Activated CD4-positive, alpha-beta T cell treated with anti-CD3 and anti-CD28 coated beads for 1 hour (primary cell): ENCODE measurements around the gene SGCA.

Source experiments
- DNase-seq: peaks from one replicate; pipeline ENCODE4 v3.0.0-alpha.2; 2020

The SGCA gene

GRCh38 chr17:50168319-50168718 lies 2.5 kb downstream of the SGCA start:
- no peak for DNase-seq

GRCh38 chr17:50169121-50169764 lies 3.4 kb downstream of the SGCA start:
- peak; percentile 28 for DNase-seq

- no peak for DNase-seq
Measured at GRCh38 chr17:50169881-50170459, 4.2 kb downstream of the SGCA start.

GRCh38 chr17:50170662-50171370 lies 5.0 kb downstream of the SGCA start:
- DNase-seq = no peak

- DNase-seq = no peak
Measured at GRCh38 chr17:50171371-50172071, 5.7 kb downstream of the SGCA start.

- no peak for DNase-seq
Measured at GRCh38 chr17:50172130-50172529, 6.3 kb downstream of the SGCA start.

GRCh38 chr17:50172936-50173334 lies 7.1 kb downstream of the SGCA start:
- no peak for DNase-seq

GRCh38 chr17:50173335-50173941 lies 7.6 kb downstream of the SGCA start:
- DNase-seq = no peak

GRCh38 chr17:50174444-50174843 lies 8.6 kb downstream of the SGCA start:
- no peak for DNase-seq

- DNase-seq = no peak
Measured at GRCh38 chr17:50175035-50175807, 9.4 kb downstream of the SGCA start.

- DNase-seq = no peak
Measured at GRCh38 chr17:50176559-50177357, 11.0 kb downstream of the SGCA start.

GRCh38 chr17:50177476-50177875 lies 11.7 kb downstream of the SGCA start:
- DNase-seq = no peak

- peak; percentile 28 for DNase-seq
Measured at GRCh38 chr17:50177983-50178834, 12.4 kb downstream of the SGCA start.

GRCh38 chr17:50180111-50180510 lies 14.3 kb downstream of the SGCA start:
- DNase-seq = no peak

- DNase-seq = no peak
Measured at GRCh38 chr17:50180620-50181019, 14.8 kb downstream of the SGCA start.

- DNase-seq = no peak
Measured at GRCh38 chr17:50181144-50181543, 15.3 kb downstream of the SGCA start.

- DNase-seq = no peak
Measured at GRCh38 chr17:50181591-50182560, 16.1 kb downstream of the SGCA start.

- DNase-seq = no peak
Measured at GRCh38 chr17:50182783-50183420, 17.1 kb downstream of the SGCA start.
